Activated CD8-positive, alpha-beta memory T cell treated with anti-CD3 and anti-CD28 coated beads for 1 hour (primary cell): ENCODE measurements around the gene PIK3C2G.

ENCODE experiments used
- DNase-seq, 2 donors: peaks; one replicate each; pipeline ENCODE4 v3.0.0-alpha.2; 2020; ENCODE audit warnings: low read depth in 1 of 2; ENCODE audit errors: extremely low read depth in 1 of 2

Gene PIK3C2G

DNA sequence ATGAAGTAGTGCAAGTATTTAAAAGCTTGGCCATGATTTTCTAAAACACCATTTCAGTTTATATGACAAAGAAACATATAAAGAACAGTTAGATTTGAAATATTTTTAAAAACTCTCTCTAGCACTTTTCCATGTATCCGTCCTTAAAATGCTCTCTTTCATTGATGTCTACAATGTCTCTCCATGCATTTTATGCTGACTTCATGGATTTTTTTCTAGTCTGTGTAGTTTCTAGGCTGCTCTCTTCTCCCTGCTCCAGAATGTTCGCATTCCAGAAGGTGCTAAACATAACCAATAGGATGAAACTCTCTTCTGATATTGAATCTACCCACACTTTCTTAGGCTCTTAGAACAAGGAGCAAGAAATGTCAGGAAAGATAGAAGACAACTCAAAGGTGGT is 351.7 kb downstream of the PIK3C2G start:
- no peak for DNase-seq

DNA sequence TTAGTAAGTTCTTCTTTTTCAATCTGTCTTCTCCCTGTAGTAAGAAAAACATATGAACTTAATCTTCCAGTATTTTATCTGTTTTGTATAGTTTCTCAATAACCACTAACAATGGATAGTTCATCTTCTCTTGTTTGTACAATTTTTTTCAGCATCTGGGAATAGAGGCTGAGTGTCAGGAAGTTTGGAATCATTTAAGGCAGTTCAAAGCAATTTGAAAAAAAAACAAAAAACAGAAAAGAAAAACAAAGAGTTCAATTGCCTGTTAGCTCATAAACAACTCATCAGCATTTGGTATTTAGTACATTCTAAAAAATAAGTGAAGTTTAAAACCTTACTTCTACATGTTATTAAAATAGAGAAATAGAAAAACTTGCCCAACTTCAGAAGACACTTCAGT is 359.7 kb downstream of the PIK3C2G start:
- DNase-seq: no peak

DNA sequence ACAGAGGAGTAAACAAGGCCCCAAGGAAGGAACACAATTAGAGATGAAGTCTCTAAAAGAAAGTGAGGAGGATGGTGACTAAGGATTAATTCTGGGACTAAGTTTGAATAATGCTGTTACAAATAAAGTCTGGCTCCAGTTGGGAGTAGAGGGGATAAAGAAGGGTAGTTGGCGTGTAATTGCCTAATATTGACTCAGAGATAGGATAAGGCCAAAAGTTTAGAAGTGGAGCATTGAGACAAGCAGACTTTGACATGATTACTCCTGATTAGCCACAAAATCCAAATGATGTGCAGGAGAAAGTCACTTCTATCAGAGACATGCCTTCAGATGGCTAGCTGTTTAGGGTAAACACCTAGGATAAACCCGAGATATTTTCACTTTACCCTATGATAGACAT is 368.1 kb downstream of the PIK3C2G start:
- DNase-seq: no peak

DNA sequence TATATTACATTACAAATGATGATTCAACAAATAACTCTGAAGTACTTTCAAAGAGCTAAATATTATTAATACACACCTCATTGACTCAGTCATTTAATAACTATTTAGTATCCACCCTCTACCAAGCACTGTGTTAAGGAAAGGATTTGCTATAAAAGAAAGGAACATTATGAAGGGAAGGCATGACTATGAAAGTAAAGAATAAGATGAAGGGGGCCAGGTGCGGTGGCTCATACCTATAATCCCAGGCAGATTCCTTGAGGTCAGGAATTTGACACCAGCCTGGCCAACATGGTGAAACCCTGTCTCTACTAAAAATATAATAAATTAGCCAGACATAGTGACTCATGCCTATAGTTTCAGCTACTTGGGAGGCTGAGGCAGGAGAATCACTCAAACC is 368.6 kb downstream of the PIK3C2G start:
- no peak for DNase-seq

DNA sequence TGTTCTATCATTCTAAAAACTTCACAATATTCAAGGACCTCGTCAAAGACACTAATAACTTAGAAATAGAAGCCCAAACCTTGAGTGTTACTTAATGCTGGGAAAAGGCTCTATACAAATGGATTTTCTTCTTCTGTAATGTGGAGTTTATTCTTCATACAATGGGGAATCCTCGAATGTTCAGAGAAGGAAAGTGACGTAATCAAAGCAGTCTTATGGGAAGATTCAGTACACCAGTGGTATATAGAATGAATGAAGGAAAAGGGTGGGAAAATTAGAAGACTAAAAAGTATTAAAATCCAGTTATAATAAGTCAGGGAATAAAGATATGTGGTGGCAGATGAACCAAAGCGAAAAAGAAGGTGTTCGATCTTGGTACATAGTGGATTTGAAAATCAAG is 370.0 kb downstream of the PIK3C2G start:
- DNase-seq: no peak

DNA sequence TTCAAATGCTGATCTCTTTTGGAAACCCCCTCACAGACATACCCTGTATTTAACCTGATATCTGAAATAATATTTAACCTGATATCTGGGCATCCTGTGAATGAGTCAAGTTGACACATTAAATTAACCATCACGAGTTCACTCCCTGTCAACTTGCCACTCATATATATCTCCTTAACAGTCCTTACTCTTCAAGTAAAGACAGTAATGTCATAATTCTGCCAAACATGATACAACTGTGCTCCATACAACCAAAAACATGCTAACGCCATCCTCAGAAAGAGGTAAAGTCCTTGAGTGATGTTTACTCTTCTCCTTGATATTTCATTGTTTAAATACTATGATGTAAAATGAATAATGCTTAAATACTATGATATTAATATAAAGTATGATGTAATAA is 371.5 kb downstream of the PIK3C2G start:
- DNase-seq: no peak

DNA sequence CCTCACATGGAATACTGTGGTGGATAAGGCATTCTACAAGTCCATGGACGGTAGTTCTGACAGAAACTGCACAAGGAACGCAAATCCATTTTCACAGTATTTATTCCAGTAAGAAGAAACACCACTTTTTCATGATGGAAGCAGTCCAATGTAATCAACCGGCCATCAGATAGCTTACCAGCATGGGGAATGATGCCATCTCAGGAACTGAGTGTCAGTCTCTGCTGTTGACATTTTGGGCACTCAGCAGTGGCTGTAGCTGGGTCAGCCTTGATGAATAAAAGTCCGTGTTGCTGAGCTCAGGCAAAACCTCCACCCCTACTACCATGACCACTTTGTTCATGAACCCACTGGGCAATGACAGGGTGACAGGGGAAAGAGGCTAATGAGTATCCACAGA is 373.1 kb downstream of the PIK3C2G start:
- no peak for DNase-seq

DNA sequence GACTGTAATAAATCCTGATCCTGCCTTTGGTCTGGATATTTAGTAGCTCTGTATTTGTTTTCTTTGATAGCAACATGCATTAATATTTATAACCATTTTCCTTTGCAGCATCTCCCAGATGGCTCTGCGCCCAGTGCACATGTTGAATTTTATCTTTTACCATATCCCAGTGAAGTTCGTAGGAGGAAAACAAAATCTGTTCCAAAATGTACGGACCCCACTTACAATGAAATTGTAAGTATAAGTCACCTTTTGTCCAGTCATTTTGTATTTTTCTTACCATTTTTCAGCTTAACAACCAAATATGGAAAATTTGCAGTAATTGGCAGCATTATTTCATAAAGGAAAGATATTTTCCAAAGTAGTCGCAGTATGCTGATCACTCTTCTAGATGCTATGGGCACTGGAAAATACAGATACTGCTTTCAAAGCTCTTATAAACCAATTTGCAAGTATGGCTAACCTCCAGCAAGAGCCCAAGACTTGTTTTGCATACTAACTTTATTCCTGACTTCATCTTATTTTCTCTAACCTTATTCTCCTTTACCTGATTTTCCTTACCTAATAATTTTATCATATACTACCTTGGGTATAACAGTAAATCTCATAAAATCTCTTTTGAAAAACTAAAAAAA is 379.1 kb downstream of the PIK3C2G start:
- DNase-seq: no peak

DNA sequence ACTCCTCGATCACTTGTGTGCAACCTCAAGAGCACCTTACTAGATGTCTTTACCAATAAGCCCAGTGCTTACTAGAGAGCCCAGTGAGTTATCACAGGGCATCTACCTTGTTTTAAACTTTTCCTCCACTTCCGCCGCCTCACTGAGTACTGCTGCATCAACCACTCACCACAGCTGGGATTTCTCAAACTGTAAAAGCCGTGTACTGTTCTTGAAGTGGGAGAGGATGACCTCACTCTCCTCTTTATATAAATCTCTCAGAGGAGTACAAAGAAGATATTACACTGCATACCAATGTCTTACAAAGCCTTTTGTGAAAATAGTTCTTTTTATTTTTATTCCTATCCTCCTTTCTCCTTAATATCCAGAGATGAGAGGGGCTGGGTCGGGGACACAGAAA is 382.4 kb downstream of the PIK3C2G start:
- DNase-seq: no peak

DNA sequence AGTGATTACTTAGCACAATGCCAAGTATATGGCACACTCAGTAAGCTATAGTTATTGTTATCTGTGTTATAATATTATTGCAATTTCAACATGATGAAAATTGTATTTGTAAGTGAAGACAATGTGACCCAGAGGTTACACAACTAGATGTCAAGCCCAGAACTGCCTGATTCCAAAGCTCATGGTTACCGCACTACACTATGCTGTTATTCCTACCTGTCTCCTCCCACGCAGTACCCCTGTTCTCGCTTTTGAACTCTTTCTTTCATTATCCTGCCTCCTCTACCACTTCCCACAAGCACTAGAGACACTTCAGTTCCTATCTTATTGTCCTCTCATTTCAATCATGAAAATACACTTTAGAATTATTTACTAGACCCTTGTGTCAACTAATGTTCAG is 383.2 kb downstream of the PIK3C2G start:
- DNase-seq: no peak

DNA sequence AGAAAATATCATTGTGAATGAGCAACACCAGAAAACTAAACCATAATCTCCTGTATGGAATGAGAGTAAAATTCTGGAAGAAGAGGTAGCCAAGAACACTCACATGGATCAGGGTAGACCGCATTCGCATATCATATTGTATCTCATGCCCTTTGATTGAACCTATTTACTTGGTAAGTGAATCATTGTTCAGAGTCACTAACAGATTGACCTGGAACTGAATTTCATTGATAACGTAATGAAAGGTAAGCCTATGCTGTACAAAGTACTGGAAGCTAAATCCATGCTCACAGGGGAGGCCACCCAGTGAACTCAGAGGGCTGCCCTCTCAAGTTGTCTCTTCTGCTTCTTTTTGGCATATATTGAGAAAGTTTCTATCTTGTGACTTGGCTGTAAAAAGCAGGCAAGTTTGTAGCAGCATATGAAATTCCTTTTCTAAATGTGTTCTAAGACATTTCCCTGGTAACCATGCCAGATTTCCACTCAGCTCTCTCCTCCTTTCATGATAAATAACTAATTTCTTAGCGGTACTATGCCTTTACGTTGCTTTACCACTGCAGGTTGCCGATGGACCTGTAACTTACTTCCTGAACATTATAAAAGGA is 385.1 kb downstream of the PIK3C2G start:
- DNase-seq: no peak

DNA sequence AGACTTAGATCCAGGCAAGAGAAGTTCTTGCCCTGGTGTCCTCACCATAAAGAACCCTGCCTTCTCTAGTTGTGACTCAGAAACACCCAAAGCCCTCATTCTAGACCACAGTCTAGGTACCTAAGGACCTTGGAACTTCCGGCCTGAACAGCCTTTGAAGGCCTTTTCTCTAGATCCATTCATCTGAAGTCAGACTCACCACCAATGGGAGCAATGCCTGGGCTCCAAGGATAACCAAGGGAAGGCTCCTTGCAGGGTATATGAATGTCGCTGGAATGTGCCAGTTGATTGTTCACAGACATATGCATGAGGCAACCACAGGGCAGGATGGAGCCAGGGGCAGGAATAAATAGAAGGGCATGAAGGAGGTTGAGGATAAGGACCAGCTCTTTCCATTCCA is 390.2 kb downstream of the PIK3C2G start:
- no peak for DNase-seq

DNA sequence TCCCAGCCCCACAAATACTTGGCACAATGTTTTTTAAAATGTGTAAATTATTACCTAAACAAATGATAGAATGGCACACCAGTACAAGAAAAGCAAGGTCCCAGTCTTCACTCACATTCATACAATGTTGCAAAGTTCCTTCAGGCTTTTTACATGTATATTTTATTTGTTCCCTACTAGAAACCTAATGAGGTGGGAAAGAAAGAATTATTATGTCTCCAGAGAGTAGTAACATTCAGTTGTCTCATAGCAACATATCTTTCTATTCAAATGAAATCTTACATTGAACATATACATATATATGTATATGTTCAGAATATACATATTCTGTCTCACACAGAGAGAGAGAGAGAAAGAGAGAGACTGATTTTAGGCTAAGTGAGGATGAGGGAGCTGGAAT is 391.3 kb downstream of the PIK3C2G start:
- DNase-seq: no peak

DNA sequence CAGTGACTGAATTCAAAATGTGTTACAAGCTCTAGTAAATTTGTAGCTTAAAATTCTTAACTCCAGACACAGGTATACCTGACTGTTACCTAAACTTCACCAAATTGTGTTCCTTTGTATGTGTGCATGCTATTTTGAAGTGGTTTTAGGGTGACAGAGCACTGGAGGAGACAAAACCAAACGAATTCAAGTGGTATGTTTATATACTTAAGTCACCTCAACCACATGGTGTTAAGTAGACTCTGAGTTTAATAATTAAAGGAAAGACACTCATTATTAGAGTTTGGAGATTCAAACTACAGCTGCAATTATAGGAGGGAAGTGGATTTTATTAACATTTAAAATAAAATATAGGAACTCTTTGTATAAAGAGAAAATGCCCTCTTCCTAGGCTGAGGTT is 392.1 kb downstream of the PIK3C2G start:
- DNase-seq: no peak

DNA sequence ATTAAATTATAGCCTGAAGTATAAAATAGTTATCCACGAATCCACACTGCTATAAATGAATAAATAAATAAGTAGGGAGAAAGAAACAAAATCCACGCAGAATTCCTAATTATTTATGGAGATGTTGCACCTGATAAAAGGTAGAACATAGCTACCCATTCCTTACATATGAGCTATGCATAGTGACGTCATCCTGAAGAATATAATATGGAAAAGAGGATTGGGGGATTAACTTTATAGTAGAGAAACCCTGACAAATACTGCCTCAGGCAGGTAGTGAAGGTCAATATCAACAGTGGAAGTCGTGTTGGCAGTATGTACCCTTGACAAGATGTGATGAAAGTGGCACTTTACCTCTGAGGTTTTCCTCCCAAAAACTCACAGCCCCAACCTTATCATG is 394.0 kb downstream of the PIK3C2G start:
- no peak for DNase-seq

DNA sequence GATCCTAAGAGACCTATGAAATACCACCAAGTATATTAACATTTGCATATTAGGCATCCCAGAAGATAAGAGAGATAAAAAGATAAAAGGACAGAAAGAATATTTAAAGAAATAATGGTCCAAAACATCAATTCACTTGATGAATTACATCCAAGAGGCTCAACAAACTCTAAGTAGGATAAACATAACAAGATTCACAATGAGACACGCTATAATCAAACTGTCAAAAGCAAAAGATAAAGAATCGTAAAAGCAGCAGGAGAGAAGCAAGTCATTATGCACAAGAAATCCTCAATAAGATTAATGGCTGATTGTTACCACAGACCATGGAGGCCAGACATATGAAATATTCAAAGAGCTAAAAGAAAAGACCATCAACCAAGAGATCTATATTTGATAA is 396.9 kb downstream of the PIK3C2G start:
- no peak for DNase-seq

DNA sequence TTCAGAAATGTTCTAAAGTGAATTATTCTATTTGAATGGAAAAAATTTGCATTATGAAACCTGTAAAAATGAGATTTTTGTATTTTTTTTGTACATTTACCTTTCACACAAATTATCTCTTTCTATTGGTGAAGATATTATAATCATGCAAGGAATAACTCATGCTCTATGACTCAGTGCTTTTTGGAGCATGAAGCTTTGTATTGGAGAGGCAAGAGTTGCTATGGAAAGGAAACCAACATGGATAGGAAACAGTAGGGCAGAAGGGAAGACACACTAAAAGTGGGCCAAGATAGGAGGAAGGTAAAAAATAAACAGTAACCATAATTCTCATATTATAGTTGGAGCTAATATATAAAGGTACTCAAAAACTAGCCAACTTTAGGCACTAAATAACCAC is 397.5 kb downstream of the PIK3C2G start:
- DNase-seq: no peak

DNA sequence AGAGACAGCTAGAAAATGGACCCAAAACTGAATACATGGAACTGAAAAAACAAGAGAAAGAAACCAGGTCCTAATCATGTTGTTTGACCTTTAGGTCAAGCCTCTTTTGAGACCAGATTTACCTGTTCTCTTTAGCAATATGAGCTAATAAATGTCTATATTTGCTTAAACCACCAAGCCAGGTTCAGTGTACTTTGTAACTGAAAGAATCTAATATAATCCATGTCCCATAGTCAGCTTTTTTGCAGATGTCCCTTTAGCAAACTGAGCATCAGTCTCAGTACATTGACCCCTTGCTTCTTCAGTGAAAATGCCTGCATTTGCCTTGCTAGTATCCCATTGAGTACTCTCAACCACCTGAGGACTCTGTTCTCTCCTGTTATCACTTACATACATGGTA is 414.8 kb downstream of the PIK3C2G start:
- DNase-seq: no peak

DNA sequence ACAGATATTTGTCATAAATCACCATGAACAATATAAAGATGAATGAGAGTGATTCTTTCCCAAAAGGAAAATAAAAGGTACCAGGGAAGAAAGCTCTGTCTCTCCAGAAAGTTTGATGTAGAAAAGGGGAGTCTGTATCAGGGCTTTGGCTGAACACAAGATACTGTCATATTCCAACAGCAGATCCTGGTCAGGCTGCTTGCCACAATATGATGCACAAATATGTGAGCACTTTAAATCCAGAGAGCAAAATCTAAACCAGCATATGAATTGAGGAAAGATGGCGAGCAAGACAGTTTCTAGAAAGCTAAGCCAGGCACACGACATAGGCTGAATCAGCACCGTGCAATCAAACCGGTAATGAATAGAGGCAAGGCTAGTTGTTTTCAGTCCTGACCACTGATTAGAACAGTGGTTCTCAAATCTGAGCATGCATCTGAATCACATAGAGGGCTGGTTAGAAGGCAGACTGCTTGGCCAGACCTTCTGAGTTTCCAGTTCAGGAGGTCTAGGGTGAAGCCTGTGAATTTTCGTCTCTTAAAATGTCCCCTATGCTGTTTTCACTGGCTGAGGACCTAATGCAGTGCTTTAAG is 415.8 kb downstream of the PIK3C2G start:
- DNase-seq: no peak

DNA sequence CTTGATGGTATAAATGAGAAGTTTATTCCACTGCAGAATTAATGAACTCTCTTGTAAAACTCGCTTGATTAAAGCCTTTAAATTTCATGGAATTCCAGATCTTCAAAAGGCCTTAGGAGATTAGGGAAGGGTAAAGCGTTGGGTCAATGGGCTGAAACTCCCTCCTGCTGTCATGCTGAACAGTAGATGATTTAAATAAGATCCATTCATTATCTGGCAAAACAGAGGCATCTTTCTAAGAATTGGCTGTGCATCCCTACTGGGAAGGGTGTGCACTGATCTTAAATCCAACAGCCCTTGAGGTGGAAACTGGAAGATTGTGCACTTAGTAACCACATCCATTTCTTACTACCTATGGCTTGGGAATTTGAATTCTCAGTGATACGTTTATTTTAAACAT is 420.5 kb downstream of the PIK3C2G start:
- DNase-seq: no peak

DNA sequence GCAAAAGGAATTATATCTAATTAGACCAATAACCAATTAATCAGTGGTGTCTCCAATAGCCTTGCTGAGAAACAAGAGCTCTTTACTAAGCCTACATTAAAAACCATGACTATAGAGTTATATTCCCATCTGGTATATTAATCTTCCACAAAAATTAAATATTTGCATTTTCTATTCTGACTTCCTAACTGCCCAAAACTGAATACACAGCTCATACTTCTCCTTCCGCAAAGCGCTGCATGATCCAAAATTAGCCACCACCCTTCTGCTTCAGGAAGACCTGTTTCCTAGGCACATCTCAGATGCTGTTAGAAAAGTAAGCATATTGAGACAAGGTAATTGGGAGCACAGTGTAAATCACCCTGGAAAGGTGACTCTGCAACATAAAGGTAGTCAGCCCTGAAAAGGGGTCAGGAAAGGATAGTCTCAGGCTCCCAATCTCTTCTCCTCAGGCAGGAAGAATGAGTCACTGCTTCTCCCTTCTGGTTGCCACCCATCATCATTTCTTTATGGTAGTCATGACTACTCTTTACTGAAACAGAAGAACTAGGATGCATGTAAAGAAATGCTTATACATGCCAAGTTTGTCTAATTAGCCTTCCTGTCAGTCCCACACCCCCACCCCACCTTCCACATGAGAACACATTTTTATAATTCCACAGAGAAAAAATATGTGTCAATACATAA is 422.2 kb downstream of the PIK3C2G start:
- no peak for DNase-seq

DNA sequence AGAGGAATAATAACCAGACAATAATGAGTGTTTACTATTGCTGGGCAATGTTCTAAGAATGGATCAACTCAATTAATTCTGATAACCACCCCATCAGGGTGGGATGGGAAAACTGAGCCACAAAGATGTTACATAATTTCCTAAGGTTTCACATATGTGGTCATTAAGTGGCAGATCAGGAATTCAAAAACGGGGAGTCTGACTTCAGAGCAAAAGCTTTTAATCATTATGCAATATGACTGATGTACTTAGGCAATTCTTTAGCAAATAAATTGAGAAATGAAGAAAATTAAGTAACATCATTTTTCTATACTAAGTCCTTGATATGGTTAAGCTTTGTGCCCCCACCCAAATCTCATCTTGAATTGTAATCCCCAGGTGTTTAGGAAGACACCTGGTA is 423.1 kb downstream of the PIK3C2G start:
- no peak for DNase-seq
